Renal cortex interstitium (tissue), 11 donors: Measurements from ENCODE around the gene FAM13A. TPM values are rescaled to one million over a fixed set of nuclear protein-coding genes. Genes with fewer than 3 reads are reported as not detected.

Source experiments
- DNase-seq, 11 donors: peaks; one replicate each; pipeline ENCODE4 v3.0.0-alpha.2; 2013; ENCODE audit warnings: low read depth in 9 of 11, low spot score in 4 of 11; ENCODE audit errors: extremely low read depth in 1 of 11
- polyA plus RNA-seq, 3 donors: library from polyadenylated mRNA; unstranded; fragments of 120-200 nt; gene quantifications; one replicate each; pipeline ENCODE4 v1.2.1, GENCODE V29; 2013; ENCODE audit not compliant: insufficient read length in 3 of 3

FAM13A gene
- polyA plus RNA-seq, 3 donors = 29.4 to 48.8 (median 33.1) TPM

DNA sequence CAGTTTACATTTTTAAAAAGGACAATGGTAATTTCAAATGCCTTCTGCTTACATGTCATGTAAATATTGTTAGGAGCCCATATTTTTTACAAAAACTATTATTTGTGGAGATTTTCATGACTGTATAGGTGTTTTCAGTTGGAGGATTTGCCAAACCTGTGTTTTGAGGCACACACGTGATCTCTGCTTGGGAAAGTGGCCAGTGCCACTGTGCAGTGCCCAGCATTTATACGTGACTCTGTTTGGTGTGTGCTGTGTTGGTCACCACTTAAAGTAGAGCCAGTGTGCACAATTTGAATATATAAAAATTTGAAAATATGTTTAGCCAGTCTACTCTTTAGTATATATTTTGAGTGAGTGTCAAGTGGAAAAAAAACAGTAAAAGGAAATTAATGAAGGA is 332.6 kb downstream of the FAM13A start:
- DNase-seq = no peak

DNA sequence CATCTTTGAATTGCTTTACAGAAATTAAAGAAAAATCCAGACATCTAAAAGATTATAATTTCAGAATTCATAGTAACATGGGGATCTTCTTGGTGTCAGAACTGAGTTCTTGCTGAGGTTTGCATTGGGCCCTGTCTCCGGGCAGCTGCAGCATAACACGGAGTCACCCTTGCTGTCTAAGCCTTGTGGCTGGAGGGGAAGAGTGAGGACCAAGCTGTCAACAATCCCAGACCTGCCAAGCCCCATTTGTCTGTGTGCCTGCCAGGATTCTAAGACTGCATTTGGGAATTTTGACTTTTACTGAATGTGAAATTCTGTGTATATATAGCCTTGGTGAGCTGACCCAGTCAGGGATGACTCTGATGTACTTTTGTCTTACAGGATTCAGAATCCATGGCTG is 334.2 kb downstream of the FAM13A start:
- no peak for DNase-seq

DNA sequence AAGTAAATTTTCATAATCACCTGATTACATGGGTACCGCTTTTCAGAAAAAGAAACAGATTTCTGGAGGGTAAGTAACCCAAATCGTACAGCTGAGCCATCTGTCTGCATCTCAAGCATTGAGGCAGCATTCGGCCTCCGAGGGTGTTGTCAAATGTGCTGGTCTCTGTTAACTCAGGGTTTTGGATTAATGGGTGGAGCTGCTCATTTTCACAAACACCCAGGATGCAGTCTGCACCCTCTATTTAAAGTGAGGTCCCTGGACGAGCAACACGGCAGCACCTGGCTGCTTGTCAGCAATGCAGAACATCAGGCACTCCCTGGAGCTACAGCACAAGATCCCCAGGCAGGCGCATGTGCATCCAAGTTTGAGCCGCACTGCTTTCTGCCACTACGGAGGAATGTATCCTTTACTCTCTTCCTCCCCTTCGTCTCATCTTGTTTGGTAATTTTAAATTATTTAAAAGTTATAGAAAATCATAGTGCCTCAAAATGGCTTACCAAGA is 334.7 kb downstream of the FAM13A start:
- no peak for DNase-seq

DNA sequence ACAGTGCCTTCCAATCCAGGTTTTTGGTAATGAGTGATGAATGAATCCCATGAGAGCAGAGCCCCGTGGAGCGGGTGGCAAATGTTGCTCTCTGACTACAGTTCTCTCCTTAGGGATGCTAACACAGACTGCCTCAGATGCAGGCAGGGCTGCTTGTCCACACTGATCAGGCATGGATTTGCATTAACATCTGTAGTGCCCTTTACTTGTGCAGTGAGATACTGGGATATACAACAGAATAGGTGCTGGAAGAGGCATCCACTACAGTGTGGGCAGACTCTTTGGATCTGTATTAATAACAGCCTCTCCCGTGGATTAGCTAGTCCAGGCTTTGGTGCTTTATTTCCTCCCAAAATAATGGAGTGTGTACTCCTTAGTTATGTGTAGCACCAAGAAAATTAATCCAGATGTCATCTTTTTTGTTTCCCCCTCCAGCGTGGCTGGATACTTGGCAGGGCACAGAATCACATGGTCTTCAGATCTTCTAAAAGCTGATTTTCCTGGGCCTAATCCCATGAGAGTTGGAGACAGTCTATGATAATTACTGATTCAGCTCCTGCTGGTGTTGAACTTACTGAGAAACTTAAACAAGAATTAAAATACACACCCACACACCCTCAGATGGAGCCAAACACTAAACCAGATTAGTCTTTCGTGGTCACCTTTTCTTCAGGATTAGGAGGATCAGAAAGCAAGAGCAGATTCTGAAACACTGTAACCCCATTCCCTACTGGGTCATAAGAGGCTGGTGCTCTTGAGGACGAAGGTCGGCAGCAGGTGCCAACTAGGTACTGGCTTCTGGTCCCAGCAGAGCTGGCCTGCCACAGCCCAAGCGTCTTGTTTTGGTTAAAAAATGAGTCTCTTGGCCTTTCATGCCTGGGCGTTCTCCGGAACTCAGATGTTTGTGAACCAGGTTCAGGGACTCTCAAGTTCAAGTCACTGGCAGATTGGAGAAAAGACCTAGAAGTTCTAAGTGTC is 336.2 kb downstream of the FAM13A start:
- DNase-seq = no peak

DNA sequence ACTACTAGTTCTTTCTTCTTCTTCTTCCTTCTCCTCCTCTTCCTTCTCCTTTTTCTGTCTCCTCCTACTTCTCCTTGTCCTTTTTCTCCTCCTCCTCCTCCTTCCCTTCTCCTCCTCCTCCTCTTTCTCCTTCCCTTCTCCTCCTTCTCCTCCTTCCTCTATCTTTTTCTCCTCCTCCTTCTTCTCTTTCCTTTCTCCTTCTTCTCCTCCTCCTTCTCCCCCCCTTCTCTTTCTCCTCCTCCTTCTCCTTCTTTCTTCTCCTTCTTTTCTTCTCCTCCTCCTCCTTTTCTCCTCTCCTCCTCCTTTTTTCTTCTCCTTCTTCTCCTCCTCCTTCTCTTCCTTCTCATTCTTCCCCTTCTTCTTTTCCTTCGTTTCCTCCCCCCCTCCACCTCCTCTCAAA is 337.6 kb downstream of the FAM13A start:
- DNase-seq = no peak

DNA sequence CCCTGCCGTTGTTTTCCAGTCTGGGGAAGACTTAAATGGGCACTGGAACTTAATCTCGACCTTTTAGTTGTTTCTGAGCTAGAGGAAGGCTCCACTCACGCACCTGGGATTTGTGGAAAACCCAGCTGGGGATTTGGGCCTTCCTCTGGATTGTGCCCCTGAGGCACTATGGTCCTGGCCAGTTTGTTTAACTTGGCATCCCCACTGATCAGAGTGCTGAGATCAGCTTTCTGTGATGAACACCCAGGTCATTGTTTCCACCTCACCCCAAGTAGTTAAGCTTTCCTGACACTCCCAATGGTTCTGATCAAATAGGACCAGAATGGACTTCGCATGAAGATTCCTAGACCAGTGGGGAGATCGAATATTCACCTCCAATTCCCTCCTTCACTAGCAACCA is 338.9 kb downstream of the FAM13A start:
- DNase-seq = no peak

DNA sequence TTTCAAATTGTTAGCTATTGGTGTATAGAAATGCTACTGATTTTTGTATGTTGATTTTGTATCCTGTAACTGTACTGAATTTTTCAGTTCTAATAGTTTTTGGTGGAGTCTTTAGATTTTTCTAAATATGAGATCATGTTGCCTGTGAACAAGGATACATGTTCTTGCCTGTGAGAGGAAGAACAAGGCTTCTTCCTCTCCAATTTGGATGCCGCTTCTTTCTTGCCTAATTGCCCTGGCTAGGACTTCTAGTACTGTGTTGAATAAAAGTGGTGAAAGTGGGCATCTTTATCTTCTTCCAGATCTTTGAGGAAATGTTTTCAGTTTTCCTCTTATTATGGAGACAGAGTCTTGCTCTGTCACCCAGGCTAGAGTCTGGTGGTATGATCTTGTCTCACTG is 343.2 kb downstream of the FAM13A start:
- DNase-seq = no peak

DNA sequence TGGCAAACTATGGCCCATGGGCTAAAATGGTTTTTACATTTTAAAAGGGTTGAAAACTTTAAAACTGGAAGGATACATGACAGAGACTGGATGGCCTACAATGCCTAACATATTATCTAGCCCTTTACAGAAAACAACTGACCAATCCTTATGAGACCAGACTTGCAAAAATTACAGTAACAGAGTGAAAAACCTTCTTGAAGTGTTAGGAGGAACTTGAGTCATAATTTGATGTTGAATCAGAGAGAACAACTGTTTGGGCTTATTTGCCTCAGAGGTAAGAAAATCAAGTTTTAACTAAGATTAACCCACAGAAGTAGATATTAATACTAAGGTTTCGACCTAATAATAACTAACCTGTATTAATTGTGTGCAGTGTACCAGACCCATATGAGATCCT is 347.0 kb downstream of the FAM13A start:
- no peak for DNase-seq

DNA sequence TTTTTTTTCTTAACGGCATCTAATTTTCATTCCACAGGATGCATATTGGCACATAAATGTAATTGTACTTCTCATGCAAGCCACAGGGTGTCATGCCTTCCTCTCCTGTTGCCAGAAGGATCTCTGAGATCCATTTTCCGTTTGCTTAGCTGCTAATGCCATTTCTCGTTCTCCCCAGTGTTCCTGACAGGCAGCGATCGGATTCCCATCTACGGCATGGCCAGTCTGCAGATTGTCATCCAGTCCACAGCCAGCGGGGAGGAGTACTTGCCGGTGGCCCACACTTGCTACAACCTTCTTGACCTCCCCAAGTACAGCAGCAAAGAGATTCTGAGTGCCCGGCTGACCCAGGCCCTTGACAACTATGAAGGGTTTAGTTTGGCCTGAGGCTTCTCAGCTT is 350.4 kb downstream of the FAM13A start:
- peak in 7 of 11 donors; percentile 15 to 37 (median 32) for DNase-seq

DNA sequence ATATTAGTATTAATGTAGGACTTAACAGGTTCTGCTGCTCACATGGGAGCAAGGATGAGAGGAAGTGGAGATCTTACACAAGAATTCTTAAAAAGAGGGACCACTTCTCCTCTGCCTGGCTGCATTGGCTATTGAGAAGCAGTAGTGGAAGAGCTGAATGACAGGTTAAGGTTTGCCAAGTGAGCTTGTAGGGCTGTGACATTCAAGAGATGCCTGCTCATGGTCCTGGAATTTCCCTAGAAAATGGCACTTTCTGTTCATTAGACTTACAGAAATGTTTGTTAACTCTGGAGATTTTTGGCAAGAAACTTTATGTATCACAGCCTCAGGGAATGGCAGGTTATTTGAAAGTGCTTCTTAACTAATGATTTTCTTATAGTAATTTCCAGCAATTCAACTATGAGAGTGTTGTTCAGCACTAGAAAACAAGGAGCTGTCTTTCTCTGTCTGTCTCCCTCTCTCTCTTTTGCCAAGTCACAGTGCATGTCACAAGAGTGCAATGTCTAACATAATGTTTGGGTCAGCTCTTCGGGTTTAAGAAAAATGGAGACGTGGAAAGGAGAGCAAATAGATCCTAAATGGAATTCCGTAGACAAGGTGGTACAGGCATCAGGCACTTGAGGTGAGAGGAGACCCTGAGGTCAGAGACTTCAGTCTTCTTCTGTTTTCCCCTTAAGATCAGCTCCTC is 351.0 kb downstream of the FAM13A start:
- DNase-seq = no peak

DNA sequence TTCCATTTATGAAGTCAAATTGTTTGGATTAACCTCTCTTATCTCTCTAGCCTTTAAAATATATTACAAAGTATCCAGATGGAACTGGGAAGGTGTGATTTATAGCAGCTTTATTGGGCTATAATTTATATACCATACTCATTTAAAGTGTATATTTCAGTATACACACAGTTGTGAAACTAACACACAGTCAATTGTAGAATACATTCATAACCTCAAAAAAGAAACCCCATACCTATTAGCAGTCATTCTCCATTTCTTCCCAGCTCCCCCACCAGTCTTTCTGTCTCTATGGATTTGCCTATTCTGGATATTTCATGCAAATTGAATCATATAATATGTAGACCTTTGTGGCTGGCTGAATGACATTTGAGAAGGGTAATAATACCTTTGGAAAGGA is 351.8 kb downstream of the FAM13A start:
- DNase-seq = no peak

DNA sequence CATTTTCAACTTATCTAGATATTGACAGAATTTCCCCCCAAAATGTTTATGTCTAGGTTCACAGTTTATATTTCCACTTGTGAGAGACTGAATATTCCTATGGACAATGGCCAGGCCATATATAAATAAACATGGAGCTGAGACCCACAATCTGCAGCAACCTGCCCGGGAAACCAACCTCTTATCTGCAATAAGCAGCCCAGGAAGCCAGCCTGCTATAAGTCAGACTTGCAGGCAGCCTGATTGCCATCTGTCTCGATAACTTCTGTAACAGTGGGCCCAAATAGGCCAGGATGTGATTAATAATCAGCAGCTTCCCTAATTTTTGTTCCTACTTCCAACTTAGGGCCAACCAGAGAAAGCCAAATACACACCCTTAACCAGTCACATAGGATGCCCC is 354.2 kb downstream of the FAM13A start:
- no peak for DNase-seq

DNA sequence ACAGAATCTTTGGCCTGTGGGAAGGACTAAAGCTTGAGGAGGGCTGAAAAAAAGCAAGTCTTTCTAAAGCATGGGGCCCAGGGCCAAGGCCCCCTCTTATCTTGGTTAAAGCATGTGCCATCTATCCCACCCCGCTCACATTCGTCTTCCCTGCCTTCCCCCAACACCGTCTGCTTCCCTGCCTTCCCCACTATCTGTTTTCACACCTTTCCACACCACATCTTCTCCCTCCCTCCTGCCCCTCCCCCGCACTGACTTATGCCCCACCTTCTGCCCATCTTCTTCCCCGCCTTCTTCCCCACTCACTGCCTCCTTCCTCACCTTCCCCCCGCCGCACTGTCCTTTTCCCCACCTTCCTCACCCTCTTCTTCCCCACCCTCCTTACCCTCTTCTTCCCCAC is 358.5 kb downstream of the FAM13A start:
- DNase-seq = no peak

DNA sequence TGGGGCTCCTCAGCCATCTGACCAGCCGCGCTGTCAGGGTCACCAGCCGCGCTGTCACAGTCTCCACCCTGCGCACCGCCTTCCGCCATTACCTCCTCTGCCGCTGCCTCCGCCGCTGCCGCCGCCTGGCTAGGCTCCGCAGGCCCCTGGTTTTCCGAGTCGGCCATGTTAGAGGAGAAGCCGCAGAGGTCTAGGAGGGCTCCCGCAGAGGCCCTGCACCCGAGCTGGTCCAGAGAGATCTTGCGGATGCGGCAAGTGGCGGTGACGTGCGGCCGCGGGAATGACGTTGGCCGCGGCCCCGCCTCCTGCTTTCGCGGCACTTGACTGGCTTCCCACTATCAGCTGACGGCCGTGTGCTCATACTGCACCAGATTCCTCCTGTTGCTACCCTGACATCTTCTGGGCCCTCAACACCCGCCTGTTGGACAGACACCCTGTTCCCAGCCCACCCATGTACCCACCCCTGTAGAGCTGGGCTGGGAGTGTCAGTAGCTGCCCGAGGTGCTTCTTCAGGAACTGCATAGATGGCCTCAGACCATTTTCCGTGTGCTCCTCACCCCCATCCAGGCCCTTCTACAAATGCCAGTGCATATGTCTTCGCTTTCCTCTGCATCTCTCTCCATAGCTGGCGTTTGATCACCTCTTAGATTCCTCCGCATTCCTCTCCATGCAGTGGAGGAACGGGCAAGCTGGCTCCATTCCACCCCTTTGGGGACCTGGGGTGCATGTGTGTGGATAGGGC is 359.2 kb downstream of the FAM13A start, which contains the start of gene NAP1L5:
NAP1L5 (minus strand) TSS at position 242 of the 742 bp plus-strand sequence; CDS start at position 167, 75 bp downstream.
- DNase-seq = peak in 7 of 11 donors; percentile 13 to 48 (median 30)

DNA sequence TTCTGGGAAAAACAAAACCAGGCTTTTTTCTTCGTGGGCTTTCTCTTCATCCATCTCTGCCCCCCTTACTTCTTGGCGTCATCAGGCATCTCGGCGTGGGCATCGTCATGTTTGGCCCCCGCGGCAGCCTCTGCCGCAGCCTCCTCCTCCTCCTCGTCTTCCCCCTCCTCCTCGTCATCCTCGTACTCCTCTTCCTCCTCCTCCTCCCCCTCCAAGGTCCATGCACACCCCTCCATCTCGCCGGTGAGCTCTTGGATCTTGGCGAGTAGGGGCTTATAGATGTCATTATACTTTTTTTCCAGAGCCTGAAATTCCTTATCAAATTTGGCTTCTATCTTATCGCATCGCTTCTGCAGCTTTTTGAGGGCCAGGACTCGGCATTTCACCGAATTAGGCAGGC is 359.8 kb downstream of the FAM13A start:
- DNase-seq = peak in 1 of 11 donors; percentile 11

DNA sequence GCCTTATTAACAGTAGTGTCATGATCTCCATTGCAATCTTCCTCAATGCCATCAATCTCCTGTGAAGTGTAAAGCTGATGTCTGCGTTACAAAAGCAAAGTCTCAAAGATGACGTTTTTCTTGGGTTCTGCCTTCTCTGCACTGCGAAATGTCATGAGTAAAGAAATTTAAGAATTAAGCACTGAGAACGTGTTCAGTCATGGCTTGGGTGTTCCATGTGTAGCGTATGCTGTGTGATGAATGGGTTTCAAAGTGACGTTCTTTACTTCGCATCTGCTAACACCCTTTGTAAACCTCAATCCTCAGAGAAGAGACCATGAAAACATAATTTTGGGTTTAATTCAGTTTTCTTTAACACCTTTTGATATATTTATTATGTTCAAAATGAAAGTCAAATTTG is 360.4 kb downstream of the FAM13A start:
- DNase-seq = no peak

DNA sequence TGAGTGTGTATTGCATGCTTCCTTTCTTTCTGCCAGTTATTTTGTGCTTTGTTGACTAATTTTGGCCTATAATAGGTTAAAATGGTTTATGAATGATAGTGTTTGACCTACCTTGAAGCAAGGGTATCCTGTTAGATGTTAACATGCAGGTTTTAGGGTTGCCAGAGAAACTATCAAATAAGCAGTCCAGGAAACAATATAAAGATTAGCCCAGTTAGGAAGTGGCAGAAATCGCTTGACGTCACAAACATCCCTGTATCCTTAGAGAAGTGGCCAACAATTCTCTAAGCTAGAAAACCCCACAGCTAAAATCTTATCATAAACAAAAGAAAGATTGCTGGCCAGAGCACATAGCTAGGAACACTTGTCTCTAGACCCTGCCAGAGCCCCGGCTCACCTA is 363.2 kb downstream of the FAM13A start:
- no peak for DNase-seq

DNA sequence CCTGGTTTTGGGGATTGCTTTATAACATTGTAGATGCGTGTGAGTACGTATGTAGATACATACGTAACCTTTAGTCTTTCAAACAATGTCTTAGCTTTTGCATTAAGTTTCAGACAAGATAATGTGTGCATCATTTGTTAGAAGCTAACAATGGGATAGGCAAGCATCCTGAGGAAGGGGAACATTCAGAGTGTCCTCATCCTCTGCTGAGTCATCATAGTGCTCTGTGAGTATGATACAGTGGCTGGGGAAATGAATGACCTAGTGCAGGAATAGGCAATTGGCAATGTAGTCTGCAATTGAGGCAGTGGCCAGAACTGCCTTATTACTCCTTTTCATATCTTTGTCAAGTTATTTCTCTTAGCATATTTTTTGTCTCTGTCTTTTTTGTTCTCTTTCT is 366.6 kb downstream of the FAM13A start:
- DNase-seq = no peak

DNA sequence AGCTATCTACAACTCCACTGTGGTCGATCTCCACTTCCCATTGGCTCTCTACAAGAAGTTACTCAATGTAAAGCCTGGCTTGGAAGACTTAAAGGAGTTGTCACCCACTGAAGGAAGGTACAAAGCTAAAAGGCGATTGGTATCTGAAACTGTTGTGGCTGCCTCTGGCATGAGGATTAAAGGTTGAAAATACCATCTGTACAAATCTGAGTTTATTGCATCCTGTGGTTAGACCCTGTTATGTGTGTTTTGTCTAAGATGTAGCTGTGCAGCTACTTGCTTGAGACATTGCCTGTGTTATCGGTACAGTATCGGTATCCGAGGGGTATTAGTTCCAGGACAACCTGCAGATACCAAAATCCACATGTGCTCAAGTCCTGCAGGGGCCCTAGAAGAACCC is 375.8 kb downstream of the FAM13A start:
- no peak for DNase-seq
